GM19025 (cell line): ENCODE data around the gene NUDT2.
"Not testable (repeated sequence)": the region's sequence is repeated elsewhere in the genome, so short reads cannot be mapped to it uniquely, and the experiment has no call there.

ENCODE experiments used
- ATAC-seq: cut with Tn5 transposase; IDR thresholded peaks from one replicate; pipeline ENCODE4 v1.9.1; 2021; ENCODE audit warnings: mild to moderate bottlenecking, low read depth, moderate library complexity; ENCODE audit not compliant: unreplicated experiment

NUDT2 gene

GRCh38 chr9:34334337-34334824 is 5.0 kb downstream of the NUDT2 start:
- no peak for ATAC-seq

GRCh38 chr9:34334916-34335315 is 5.5 kb downstream of the NUDT2 start:
- ATAC-seq = no peak

GRCh38 chr9:34335376-34335775 is 6.0 kb downstream of the NUDT2 start:
- no peak for ATAC-seq

- ATAC-seq = no peak
Measured at GRCh38 chr9:34337403-34337802, 8.0 kb downstream of the NUDT2 start.

GRCh38 chr9:34338079-34338478 is 8.7 kb downstream of the NUDT2 start:
- ATAC-seq = not testable (repeated sequence)

GRCh38 chr9:34338665-34339385 is 9.5 kb downstream of the NUDT2 start:
- ATAC-seq = no peak

- ATAC-seq = no peak
Measured at GRCh38 chr9:34341659-34342295, 12.4 kb downstream of the NUDT2 start.

GRCh38 chr9:34343090-34343489 is 13.7 kb downstream of the NUDT2 start:
- ATAC-seq = no peak

GRCh38 chr9:34343605-34344004 is 14.2 kb downstream of the NUDT2 start:
- no peak for ATAC-seq

GRCh38 chr9:34346873-34347799 is 17.8 kb downstream of the NUDT2 start:
- no peak for ATAC-seq

GRCh38 chr9:34347800-34348158 is 18.4 kb downstream of the NUDT2 start:
- no peak for ATAC-seq

GRCh38 chr9:34349324-34349723 is 20.0 kb downstream of the NUDT2 start:
- no peak for ATAC-seq

- not testable (repeated sequence) for ATAC-seq
Measured at GRCh38 chr9:34352122-34352652, 22.8 kb downstream of the NUDT2 start.

- not testable (repeated sequence) for ATAC-seq
Measured at GRCh38 chr9:34352957-34353356, 23.6 kb downstream of the NUDT2 start.

GRCh38 chr9:34362614-34363214 is 33.3 kb downstream of the NUDT2 start:
- no peak for ATAC-seq

- no peak for ATAC-seq
Measured at GRCh38 chr9:34363619-34364351, 34.4 kb downstream of the NUDT2 start.

- no peak for ATAC-seq
Measured at GRCh38 chr9:34365282-34365681, 35.9 kb downstream of the NUDT2 start.

GRCh38 chr9:34366365-34366764 is 37.0 kb downstream of the NUDT2 start:
- ATAC-seq = no peak

- ATAC-seq = not testable (repeated sequence)
Measured at GRCh38 chr9:34367751-34368410, 38.5 kb downstream of the NUDT2 start.
